Superior temporal gyrus (tissue), 1 donor: Measurements from ENCODE around the gene UQCRC2.
"Not testable (repeated sequence)": the region's sequence is repeated elsewhere in the genome, so short reads cannot be mapped to it uniquely, and the experiment has no call there.

Experiments used
- DNase-seq: peaks from one replicate; pipeline ENCODE4 v3.0.0-alpha.2; 2016; ENCODE audit errors: extremely low spot score

The UQCRC2 gene

DNA sequence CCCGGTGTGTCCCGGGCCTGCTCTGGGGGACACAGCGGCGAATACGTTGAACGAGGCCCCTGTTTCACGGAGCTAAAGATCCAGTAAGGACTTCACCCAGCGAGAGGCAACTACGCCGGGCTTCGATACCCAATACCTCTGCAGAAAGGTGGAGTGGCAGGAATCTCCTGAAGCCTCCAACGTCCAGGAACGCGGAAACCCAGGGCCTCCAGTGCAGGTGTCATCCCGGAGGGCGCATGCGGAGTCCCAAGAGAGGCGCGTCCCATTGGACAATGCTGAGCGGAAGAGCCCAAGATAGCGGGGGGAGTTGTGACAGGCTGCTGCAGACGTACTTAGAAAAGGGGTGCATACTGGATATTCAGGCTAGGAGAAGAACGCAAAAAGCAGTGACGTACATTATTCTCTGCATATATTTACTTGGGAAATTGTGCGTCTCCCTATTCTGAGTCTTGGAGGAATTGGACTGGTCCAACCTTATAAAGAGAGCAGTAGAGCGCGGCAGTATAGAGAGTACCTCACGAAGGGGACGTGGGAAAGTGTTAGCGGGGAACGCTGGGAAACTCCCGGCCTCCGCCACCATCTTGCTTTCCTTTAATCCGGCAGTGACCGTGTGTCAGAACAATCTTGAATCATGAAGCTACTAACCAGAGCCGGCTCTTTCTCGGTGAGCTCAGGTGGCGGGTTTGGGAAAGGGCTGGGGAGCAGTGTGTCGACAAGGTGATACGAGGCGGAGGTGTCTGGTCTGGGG is at the start of gene UQCRC2:
TSS of gene UQCRC2 (plus strand) at position 569 of the 748 bp plus-strand sequence. CDS start at position 632, 63 bp downstream.
- DNase-seq, result peak; percentile 98

DNA sequence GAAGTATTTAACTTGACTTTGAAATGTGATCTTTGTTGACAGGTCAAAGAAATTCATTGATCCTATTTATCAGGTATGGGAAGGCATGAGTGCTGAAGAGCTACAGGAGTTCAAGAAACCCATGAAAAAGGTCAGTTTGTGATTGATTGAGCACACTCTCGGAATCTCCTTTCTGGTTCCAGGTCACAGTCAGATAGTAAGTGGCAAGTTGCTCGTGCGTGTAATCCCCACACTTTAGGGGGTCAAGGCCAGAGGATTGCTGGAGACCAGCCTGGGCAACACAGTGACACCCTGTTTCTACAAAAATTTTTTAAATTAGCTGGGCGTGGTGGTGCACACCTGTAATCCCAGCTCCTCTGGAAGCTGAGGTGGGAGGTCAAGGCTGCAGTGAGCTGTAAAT is 20.5 kb upstream of the UQCRC2 start:
- DNase-seq, result not testable (repeated sequence)

GRCh38 chr16:21933316-21933715 is 19.8 kb upstream of the UQCRC2 start:
- DNase-seq, result not testable (repeated sequence)

- DNase-seq, result not testable (repeated sequence)
Observed at GRCh38 chr16:21933790-21934189, 19.4 kb upstream of the UQCRC2 start.

- not testable (repeated sequence) for DNase-seq
Observed at GRCh38 chr16:21936216-21936615, 16.9 kb upstream of the UQCRC2 start.

- no peak for DNase-seq
Observed at GRCh38 chr16:21937336-21937829, 15.8 kb upstream of the UQCRC2 start.

GRCh38 chr16:21940570-21940969 is 12.6 kb upstream of the UQCRC2 start:
- no peak for DNase-seq

DNA sequence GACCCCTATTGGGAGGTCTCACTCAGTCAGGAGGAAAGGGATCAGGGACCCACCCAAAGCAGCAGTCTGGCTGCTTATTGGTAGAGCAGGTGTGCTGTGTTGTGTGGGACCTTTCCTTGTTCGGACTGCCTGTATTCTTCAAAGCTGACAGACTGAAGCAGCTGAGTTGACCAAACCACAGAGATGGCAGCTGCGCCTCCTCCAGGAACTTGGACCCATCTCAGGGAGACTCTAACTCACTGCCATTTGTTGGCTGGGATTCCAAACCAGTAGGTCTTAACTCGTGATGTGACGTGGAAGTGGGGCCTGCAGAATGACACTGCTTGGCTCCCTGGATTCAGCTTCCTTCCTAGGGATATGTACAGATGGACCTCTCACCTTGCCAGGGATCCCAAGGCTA is 9.6 kb upstream of the UQCRC2 start:
- DNase-seq, result no peak

GRCh38 chr16:21946889-21947635 is 6.1 kb upstream of the UQCRC2 start:
- no peak for DNase-seq

GRCh38 chr16:21949713-21950260 is 3.4 kb upstream of the UQCRC2 start:
- no peak for DNase-seq

- peak; percentile 63 for DNase-seq
Observed at GRCh38 chr16:21950782-21951521, 2.2 kb upstream of the UQCRC2 start.

DNA sequence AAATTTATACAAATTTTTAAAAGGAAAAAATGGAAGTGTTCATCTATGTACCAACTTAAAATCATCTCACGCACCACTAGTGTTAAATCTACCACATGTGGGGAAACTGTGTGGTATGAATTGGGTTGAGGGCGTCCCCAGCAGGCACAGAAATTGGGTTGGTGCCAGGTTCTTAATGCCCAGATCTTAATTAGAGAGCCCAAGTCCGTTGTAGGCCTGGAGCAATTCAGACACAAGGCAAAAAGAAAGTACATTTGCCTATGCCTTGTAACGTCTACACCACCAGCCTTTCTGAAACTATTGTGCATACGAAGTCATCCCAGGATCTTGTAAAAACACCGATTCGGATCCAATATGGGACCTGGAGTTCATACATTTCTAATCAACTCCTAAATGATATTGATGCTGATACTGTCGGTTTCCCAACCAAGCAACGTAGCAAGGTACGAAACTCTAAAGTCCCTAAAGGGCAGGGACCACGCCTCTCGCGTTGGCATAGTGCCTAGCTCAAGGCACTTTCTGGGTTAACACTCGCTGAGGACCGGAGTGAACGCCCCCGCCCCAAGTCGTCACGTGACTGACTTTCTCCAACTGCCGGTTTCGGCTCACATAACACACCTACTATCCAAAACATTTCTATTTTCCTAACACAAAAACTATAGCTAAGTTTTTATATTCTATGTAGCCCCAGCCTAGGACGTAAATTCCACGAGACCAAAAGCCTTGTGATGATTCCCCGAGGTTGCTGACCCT is 945 bp upstream of the UQCRC2 start:
- DNase-seq, result peak; percentile 72

DNA sequence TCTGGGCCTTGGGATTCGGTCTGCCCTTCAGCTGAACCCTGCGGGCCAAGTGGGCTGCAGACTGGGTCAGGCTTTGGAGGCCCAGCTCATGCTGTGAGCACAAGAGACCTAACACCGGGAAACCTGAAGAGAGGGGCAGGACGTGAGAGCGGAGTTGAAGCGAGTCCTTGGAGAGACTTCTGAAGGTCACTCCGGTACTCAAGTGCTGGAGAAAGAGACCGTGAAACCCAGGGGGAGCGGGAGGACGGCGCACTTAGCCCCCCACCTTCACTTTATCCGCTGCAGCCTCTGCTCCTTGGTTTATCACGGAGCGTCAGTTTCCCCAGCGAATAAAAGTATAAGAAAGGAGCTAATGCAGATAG is 361 bp downstream of the UQCRC2 start:
- DNase-seq, result no peak

GRCh38 chr16:21957714-21958346 is 4.7 kb downstream of the UQCRC2 start:
- no peak for DNase-seq

GRCh38 chr16:21959050-21959449 is 5.9 kb downstream of the UQCRC2 start:
- DNase-seq, result no peak

DNA sequence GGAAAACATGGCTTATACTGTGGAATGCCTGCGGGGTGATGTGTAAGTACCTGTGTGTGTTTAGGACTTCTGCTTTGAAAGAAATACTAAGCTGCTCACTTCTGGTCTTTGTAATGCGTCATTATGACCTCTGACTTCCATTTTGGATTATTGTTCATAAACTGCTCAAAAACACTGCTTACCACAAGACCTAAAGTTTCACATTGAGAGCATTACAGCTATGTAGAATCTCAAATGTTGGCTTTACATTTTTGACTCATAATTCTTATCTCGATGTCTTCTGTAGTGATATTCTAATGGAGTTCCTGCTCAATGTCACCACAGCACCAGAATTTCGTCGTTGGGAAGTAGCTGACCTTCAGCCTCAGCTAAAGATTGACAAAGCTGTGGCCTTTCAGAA is 9.3 kb downstream of the UQCRC2 start:
- DNase-seq, result no peak

GRCh38 chr16:21963887-21964286 is 10.7 kb downstream of the UQCRC2 start:
- no peak for DNase-seq

DNA sequence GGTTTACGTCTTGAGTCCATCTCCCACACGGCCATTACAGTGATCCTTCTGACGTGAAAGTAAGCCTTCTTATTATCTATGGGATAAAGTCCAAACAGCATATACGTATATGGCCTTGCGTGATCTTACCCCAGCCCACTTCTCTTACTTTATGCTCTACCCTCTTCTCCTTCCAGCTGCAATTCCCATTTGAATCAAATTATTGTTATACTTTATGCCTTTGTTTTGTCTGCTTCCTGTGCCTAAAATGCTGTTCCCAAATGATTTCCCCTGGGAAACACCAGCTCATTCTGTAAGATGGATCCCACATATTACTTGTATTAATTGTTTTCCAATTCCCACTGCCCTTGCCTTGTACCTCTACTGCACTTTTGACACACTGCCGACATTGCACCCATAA is 11.2 kb downstream of the UQCRC2 start:
- no peak for DNase-seq

GRCh38 chr16:21971856-21972255 is 18.7 kb downstream of the UQCRC2 start:
- no peak for DNase-seq

DNA sequence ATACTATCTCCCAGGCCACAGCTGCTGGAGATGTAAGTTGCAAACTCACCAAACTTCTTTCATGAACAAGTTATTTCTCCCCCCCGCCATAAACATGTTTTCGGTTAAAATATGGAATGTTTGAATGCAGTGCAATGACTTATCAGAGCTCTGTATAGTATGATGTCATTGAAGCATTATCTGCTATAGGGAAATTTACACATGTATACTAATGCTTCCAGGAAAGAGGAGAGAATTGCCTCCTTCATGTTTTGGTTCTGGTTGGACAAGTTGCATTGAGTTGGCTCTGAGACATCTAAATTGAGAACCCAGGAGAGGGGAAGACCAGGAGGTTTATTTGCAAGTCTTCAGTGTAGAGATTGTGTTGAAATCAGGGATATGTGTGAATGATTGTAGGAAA is 20.8 kb downstream of the UQCRC2 start:
- no peak for DNase-seq

DNA sequence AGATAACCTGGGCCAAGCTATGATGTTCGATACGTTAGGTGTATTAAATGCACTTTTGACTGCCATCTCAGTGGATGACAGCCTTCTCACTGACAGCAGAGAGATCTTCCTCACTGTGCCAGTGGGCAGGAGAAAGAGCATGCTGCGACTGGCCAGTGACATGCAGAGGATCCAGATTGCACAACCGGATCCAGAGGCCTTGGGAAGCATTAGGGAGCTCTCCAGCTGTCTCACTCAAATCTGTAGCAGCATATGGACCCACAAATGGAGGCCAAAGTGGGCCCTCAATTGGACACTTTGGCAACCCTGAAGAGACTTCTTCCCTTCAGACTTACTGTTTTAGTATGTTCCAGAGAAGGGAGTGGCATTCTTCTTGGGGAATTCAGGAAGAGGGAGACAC is 26.9 kb downstream of the UQCRC2 start:
- DNase-seq, result no peak
